Vagina (tissue), 2 donors: Measurements from ENCODE around the gene IL24. TPM values are rescaled to one million over a fixed set of nuclear protein-coding genes. Genes with fewer than 3 reads are reported as not detected.

Experiments used
- DNase-seq, 2 donors: peaks; one replicate each; pipeline ENCODE4 v3.0.0-alpha.2; 2017; ENCODE audit errors: extremely low spot score in 2 of 2
- H3K27ac ChIP-seq: fragments of 200-600 bp; sonication (generic); one replicate; pipeline ENCODE4 v1.5.1; 2019
- H3K27me3 ChIP-seq: fragments of 200-600 bp; sonication (generic); one replicate; pipeline ENCODE4 v1.5.1; 2019
- H3K36me3 ChIP-seq, 2 donors: fragments of 200-600 bp; sonication (generic); one replicate each; pipeline ENCODE4 v1.5.1; 2017 to 2019
- H3K4me1 ChIP-seq: fragments of 200-600 bp; sonication (generic); one replicate; pipeline ENCODE4 v1.5.1; 2019
- H3K4me3 ChIP-seq, 2 donors: fragments of 200-600 bp; sonication (generic); 1 replicate in 1 of 2; 2 replicates in 1 of 2; pipeline ENCODE4 v1.5.1; 2016 to 2019
- H3K9me3 ChIP-seq: fragments of 200-600 bp; sonication (generic); one replicate; pipeline ENCODE4 v1.5.1; 2019
- POLR2A ChIP-seq, 2 donors: fragments of 450-650 bp; IDR thresholded peaks; one replicate each; pipeline ENCODE4 v1.6.1; 2017; ENCODE audit warnings: antibody characterized with exemption in 2 of 2, mild to moderate bottlenecking in 2 of 2, moderate library complexity in 2 of 2
- POLR2AphosphoS5 ChIP-seq, 2 donors: sonication (generic); formaldehyde crosslinking; IDR thresholded peaks; one replicate each; pipeline ENCODE4 v1.9.0; 2017; ENCODE audit warnings: antibody characterized with exemption in 2 of 2, mild to moderate bottlenecking in 2 of 2, low read depth in 1 of 2; ENCODE audit not compliant: insufficient read depth in 1 of 2
- intact Hi-C: fragments of 100-400 bp; cut with DNase I; formaldehyde crosslinking; loops from one replicate; pipeline ENCODE4 v1.15.1; 2023
- total RNA-seq: library from RNA; depleted of rRNA; stranded (reverse); fragments of >200 nt; gene quantifications from one replicate; pipeline ENCODE4 v1.2.3, GENCODE V29; 2016
- TF ChIP-seq, protein P1 (sequence below), 3 experiments: fragments of 450-650 bp in 2 of 3; fragments of 200-600 bp in 1 of 3; sonication (generic) in 1 of 3; IDR thresholded peaks; one replicate each; pipeline ENCODE4 v1.5.1; 2017 to 2019; ENCODE audit warnings: antibody characterized with exemption in 3 of 3, mild to moderate bottlenecking in 2 of 3, moderate library complexity in 2 of 3

Gene IL24
- total RNA-seq, 1 donor from 2014 or later: 1.5 TPM

DNA sequence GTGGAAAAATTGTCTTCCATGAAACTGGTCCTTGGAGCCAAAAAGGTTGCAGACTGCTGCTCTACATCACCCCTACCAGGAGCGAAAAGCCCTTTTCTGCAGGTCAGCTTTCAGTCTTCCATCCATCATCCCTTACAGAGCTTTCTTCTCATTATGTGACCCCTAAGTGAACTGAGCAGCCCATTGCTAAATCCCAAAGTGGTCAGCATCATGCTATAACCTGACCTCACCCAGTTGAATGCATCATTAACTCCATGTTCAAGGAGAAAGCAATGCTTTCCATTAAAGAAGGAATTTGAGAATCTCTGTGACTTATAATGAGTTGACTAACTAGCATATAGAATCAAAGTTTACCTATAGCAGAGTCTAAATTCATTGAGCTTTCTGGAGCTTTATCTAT lies 10.4 kb upstream of the IL24 start:
- DNase-seq: no peak
- H3K4me1 ChIP-seq: peaks cover 14% of the 10 kb centered on the region
- intact Hi-C loops: no loop called here
- H3K27ac ChIP-seq: no peak overlapping the region
- no peaks in the 10 kb centered on the region for H3K36me3 ChIP-seq
- TF ChIP-seq POLR2AphosphoS5 (IDR thresholded peaks at IDR 0.05; ENCODE audit: insufficient read depth in 1 of 2, low read depth in 1 of 2) (no peak), POLR2A (IDR thresholded peaks at IDR 0.05) (no peak)
- TF ChIP-seq, protein P1, sequence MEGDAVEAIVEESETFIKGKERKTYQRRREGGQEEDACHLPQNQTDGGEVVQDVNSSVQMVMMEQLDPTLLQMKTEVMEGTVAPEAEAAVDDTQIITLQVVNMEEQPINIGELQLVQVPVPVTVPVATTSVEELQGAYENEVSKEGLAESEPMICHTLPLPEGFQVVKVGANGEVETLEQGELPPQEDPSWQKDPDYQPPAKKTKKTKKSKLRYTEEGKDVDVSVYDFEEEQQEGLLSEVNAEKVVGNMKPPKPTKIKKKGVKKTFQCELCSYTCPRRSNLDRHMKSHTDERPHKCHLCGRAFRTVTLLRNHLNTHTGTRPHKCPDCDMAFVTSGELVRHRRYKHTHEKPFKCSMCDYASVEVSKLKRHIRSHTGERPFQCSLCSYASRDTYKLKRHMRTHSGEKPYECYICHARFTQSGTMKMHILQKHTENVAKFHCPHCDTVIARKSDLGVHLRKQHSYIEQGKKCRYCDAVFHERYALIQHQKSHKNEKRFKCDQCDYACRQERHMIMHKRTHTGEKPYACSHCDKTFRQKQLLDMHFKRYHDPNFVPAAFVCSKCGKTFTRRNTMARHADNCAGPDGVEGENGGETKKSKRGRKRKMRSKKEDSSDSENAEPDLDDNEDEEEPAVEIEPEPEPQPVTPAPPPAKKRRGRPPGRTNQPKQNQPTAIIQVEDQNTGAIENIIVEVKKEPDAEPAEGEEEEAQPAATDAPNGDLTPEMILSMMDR (IDR thresholded peaks at IDR 0.05): no peak
- H3K9me3 ChIP-seq: no peaks in the 10 kb centered on the region
- no peak overlapping the region for H3K4me3 ChIP-seq
- no peaks in the 10 kb centered on the region for H3K27me3 ChIP-seq

GRCh38 chr1:206887701-206888100 lies 9.5 kb upstream of the IL24 start:
- Histone ChIP-seq H3K27ac (no peak overlapping the region), H3K27me3 (no peaks in the 10 kb centered on the region), H3K36me3 (no peaks in the 10 kb centered on the region), H3K4me3 (no peak overlapping the region), H3K4me1 (peaks cover 14% of the 10 kb centered on the region), H3K9me3 (no peaks in the 10 kb centered on the region)
- DNase-seq: no peak
- intact Hi-C loops: no loop called here
- TF ChIP-seq POLR2A (IDR thresholded peaks at IDR 0.05): no peak
- TF ChIP-seq, protein P1 (IDR thresholded peaks at IDR 0.05): no peak
- TF ChIP-seq POLR2AphosphoS5 (IDR thresholded peaks at IDR 0.05; ENCODE audit: insufficient read depth in 1 of 2, low read depth in 1 of 2): no peak

- Histone ChIP-seq H3K36me3 (no peaks in the 10 kb centered on the region), H3K27ac (no peak overlapping the region)
These were observed 6.8 kb upstream of the IL24 start for GRCh38 chr1:206890125-206891060.

DNA sequence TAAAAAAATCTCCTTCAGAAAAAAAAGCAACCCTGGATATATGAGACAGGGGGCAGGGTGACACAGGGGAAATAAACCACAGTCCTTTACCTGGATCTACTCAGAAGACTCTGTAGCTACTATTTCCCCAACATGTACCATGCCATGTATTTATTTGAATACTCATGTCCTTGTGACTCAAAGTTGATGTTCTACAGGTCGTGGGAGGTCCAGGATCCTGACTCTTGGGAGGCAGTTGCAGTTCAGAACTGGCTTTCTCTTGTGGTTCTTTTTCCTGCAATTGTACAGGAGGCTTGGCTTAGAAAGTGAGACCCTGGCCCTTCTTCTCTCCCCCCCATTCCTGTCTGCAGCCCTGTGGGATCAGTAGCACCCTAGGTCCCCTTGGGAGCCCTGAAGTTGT lies 5.8 kb upstream of the IL24 start:
- DNase-seq: no peak
- no peak overlapping the region for H3K4me3 ChIP-seq
- no peak for TF ChIP-seq POLR2A (IDR thresholded peaks at IDR 0.05)
- TF ChIP-seq POLR2AphosphoS5 (IDR thresholded peaks at IDR 0.05; ENCODE audit: insufficient read depth in 1 of 2, low read depth in 1 of 2): no peak
- TF ChIP-seq, protein P1 (IDR thresholded peaks at IDR 0.05): no peak
- intact Hi-C loops: no loop called here
- H3K27ac ChIP-seq: no peak overlapping the region
- H3K4me1 ChIP-seq: peaks cover 27% of the 10 kb centered on the region
- H3K36me3 ChIP-seq: no peaks in the 10 kb centered on the region
- H3K27me3 ChIP-seq: no peaks in the 10 kb centered on the region
- no peaks in the 10 kb centered on the region for H3K9me3 ChIP-seq

More at GRCh38 chr1:206890125-206891060, 6.8 kb upstream of the IL24 start:
- Histone ChIP-seq H3K9me3 (no peaks in the 10 kb centered on the region), H3K27me3 (no peaks in the 10 kb centered on the region), H3K4me1 (peaks cover 17% of the 10 kb centered on the region), H3K4me3 (no peak overlapping the region)
- DNase-seq: no peak
- no peak for TF ChIP-seq POLR2AphosphoS5 (IDR thresholded peaks at IDR 0.05; ENCODE audit: insufficient read depth in 1 of 2, low read depth in 1 of 2)
- TF ChIP-seq, protein P1 (IDR thresholded peaks at IDR 0.05): no peak
- intact Hi-C loops: no loop called here
